SHP77 treated with DMSO at 0.1 percent for 48 hours (cell line): ENCODE measurements around the gene VIPR2.
"Not testable (repeated sequence)": the region's sequence is repeated elsewhere in the genome, so short reads cannot be mapped to it uniquely, and the experiment has no call there.

Experiments used
- DNase-seq: peaks from one replicate; lab custom pipeline; 2025; lab: John Stamatoyannopoulos, UW

VIPR2 gene, protein sequence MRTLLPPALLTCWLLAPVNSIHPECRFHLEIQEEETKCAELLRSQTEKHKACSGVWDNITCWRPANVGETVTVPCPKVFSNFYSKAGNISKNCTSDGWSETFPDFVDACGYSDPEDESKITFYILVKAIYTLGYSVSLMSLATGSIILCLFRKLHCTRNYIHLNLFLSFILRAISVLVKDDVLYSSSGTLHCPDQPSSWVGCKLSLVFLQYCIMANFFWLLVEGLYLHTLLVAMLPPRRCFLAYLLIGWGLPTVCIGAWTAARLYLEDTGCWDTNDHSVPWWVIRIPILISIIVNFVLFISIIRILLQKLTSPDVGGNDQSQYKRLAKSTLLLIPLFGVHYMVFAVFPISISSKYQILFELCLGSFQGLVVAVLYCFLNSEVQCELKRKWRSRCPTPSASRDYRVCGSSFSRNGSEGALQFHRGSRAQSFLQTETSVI

DNA sequence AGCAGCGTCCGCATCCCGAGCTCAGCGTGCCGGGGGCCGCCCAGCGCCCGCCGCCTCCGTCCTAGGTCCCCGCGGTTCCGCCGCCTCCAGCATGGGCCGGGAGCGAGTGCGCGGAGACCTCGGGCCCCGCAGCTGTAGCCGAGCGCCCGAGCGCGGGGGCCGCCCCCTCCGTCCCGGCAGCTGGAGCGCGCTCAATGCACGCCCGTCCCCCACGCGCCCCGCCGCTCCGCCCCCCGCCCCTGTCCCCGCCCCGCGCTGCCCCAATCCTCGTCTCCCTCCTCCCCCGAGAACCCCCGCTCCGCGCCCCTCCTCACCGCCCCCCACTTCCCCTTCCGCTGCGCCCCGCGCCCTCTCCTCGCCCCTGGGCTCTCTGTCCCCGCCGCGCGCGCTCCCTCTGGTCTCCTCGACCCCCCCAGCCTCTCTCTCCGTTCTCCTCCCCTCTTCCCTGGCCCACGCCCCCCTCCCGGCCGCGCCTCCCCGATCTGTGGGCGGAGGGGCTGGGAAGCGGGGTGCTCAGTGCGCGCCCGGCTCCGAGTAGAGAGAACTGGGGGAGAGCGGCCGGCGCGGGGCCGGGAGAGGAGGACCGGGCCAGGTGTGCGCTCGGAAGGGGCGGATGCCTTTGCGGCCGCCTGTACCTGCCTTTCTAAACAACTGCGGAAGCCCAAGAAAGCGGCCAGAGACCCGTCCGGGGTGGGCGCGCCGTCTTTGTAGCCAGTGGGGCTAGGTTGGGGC, at the start of gene VIPR2:
VIPR2 (minus strand) TSS at position 110 of the 732 bp plus-strand sequence; CDS start at position 14, 96 bp downstream.
- DNase-seq: no peak

DNA sequence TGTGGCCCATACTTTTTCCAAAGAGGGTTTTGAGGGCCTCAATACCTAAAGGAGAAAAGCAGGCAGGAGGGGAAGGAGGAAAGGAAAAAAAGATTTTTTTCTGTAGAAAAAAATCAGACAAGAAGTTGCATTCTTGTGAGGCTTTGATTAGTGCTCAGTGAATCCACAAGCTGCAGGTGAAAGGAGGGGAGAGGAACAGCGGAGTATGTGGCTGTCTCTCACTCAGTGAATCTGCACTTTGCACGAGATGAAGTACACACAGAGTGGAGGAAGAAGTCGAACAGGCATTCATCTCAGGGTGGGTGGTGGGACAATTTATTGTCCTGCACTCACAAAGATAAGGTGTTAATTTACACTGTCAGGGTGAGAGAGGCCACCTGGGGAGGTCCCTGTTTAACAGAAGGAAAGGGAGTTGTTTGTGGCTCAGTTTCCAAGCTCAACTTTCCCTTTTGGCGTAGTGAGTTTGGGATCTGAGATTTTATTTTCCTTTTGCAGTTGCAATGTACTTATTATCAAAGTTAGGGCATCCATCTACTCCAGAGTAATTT, 49.0 kb upstream of the VIPR2 start:
- no peak for DNase-seq

GRCh38 chr7:159192725-159193453, 48.2 kb upstream of the VIPR2 start:
- DNase-seq: no peak

GRCh38 chr7:159192013-159192412, 47.3 kb upstream of the VIPR2 start:
- no peak for DNase-seq

DNA sequence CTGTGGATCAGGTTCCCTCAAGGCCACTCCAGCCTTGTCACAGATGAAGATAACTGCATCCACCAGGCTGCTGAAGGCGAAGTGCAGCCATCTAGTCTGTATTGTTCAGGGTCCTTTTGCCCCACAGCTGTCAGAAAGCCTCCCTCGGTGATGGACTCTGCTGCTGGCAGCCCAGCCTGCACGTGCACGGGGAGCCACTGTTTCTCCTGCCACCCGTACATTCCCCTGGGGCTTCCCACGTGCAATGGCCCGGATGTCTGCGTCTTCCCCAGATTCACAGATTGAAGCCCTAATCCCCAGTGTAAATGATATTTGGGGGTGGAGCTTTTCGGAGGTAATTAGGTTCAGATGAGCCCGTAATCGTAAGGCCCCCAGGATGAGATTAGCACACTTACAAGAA, 46.6 kb upstream of the VIPR2 start:
- DNase-seq: no peak

DNA sequence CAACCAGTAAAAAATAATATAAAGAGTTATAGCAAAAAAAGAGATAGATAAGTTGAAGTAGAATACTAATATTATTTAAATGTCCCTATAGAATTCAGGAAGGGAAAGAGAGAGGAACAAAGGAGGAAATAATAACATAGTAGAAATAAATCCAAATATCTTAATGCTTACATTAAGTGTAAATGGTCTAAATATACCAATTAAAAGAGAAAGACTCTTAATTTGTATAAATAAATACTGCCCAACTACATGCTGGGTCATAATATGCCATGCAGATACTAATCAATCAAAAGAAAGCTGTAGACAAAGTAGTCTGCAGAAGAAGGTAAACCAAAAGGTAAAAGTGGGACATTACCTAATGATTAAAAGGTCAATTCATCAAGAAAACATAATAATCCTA, 43.3 kb upstream of the VIPR2 start:
- DNase-seq: no peak

- DNase-seq: no peak
Observed at GRCh38 chr7:159179241-159179640, 34.6 kb upstream of the VIPR2 start.

- DNase-seq: no peak
Observed at GRCh38 chr7:159177284-159177953, 32.8 kb upstream of the VIPR2 start.

DNA sequence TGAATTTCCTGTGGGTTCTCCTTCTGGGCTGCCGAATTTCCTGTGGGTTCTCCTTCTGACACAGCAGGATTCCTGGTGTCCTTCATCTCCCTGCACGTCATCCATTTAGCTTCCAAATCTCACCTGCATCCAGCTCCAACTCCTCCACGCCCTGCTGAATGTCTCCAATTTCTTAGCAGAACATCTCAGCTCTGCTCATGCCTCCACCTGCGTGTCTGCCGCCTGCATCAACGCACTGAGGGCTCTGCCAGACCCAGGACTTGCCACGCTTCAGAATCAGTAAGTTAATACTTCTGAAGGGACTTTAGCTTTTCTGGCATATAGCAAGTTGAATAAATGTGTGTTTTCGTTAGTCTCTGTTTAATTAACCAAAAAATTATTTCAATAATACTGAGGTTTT, 31.1 kb upstream of the VIPR2 start:
- DNase-seq: no peak

DNA sequence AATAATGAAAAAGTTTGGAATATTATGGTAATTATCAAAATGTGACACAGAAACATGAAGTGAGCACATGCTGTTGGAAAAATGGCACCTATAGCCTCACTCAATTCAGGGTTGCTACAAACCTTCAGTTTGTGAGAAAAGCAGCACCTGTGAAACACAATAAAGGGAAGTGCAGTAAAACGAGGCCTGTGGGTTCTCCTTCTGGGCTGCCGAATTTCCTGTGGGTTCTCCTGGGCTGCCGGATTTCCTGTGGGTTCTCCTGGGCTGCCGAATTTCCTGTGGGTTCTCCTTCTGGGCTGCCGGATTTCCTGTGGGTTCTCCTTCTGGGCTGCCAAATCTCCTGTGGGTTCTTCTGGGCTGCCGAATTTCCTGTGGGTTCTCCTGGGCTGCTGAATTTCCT, 30.4 kb upstream of the VIPR2 start:
- not testable (repeated sequence) for DNase-seq

- DNase-seq: no peak
Observed at GRCh38 chr7:159172400-159172799, 27.7 kb upstream of the VIPR2 start.

DNA sequence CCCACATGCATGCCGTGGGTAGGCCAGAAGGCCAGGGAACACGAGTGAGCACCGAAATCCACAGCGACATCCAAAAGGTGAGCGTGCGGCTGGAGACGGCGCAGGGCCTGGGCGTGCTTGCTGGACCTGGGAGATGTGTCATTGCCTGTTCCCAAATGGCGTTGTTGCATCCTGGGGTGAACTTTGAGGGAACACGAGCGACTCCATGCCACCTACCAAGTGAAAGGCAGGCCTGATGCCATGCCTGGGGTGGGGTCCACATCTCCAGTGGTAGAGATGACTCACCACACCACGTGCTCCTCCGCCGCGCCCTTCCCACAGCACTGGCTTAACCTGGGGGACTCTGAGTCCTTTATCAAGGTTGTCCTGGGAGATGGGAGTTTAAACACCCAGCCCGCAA, 24.7 kb upstream of the VIPR2 start:
- no peak for DNase-seq

DNA sequence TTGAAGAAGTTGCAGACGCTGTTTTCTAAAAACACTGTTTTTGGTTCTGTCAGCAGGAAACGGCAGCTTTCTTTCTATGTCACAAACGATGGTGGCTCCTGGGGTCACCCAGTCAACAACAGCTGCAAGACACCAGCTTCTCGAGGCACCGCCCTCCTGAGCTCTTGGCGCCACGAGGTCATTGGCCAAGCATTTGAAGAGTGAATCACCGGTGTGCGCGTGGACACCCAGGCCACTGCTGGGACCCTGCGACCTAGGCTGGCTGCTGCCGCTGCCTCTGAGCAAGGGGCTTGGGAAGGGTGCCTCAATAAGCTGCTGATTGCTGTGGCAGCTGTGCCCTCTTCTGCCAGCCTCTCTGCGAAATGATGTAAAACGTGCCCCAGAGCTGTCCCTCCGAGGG, 22.5 kb upstream of the VIPR2 start:
- no peak for DNase-seq

DNA sequence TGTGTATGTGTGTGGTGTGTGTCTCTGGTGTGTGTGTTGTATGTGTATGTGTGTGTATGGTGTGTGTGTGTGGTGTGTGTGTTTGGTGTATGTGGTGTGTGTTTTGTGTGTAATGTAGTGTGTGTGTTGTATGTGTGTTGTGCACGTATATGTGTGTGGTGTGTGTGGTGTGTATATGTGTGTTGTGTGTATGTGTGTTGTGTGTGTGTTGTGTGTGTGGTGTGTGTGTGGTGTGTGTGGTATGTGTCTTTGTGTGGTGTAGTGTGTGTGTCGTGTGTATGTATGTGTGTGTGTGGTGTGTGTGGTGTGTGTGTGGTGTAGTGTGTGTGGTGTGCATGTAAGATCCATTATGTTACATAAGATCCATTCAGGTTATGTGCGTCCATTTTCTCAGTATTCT, 21.9 kb upstream of the VIPR2 start:
- no peak for DNase-seq

GRCh38 chr7:159165352-159165751, 20.7 kb upstream of the VIPR2 start:
- no peak for DNase-seq

GRCh38 chr7:159163703-159164301, 19.1 kb upstream of the VIPR2 start:
- not testable (repeated sequence) for DNase-seq

DNA sequence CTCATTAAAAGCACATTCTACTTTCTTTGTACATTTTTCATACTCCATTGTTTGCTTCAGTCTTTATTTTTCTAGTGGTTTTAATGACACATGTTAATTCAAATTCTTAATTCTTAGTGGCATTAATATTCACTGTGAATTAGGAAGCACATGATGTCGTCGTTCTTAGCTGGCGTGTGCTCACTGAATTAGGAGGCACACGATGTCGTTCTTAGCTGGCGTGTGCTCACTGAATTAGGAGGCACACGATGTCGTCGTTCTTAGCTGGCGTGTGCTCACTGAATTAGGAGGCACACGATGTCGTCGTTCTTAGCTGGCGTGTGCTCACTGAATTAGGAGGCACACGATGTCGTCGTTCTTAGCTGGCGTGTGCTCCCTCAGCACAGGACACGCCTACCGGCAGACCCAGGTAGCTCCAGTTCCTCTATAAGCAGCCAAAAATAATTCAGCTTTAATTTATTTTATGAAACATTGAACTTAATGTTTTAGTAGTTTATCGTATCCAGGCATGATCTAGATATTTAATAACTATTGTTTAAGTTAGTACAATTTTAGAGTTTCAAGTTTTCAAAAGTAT, 17.5 kb upstream of the VIPR2 start:
- DNase-seq: not testable (repeated sequence)

- DNase-seq: no peak
Observed at GRCh38 chr7:159160450-159160849, 15.8 kb upstream of the VIPR2 start.

GRCh38 chr7:159159731-159160130, 15.1 kb upstream of the VIPR2 start:
- no peak for DNase-seq

GRCh38 chr7:159158888-159159405, 14.3 kb upstream of the VIPR2 start:
- no peak for DNase-seq
